ENCODE data around the gene GPR26. TPM values are rescaled to one million over a fixed set of nuclear protein-coding genes. Genes with fewer than 3 reads are reported as not detected.

The GPR26 gene
- polyA plus RNA-seq, 1 of the 3 experiments (the other 2 are of a cell fraction): not detected

- CTCF ChIA-PET: no interaction called here
Observed at GRCh38 chr10:123682477-123682876, 16.3 kb downstream of the GPR26 start.

More at GRCh38 chr10:123682477-123682876, 16.3 kb downstream of the GPR26 start:
- 57% methylated on average over 2 of the region's 2 CpGs for WGBS (ENCODE audit: low lambda C conversion rate)
- no peak overlapping the region for H3K9ac ChIP-seq
- no peaks in the 10 kb centered on the region for H3F3A ChIP-seq (replicated peaks; ENCODE audit: insufficient read depth)
- no peaks in the 10 kb centered on the region for H3K36me3 ChIP-seq (replicated peaks in 1 of 2; ENCODE audit: control insufficient read depth in 1 of 2, insufficient read depth in 2 of 2, low read length in 1 of 2)
- no peaks in the 10 kb centered on the region for H3K9me2 ChIP-seq
- no peaks in the 10 kb centered on the region for H4K20me1 ChIP-seq (ENCODE audit: insufficient read depth)
- POLR2A ChIA-PET: no interaction called here
- H3K27ac ChIP-seq (ENCODE audit: low read depth in 2 of 2, low read length in 1 of 2): no peak overlapping the region
- no peaks in the 10 kb centered on the region; a peak in 1 of 4 replicates for H3K4me1 ChIP-seq (ENCODE audit: control insufficient read depth in 1 of 2, insufficient read depth in 2 of 2, low read depth in 1 of 2, low read length in 1 of 2)
- H3K9me3 ChIP-seq: no peaks in the 10 kb centered on the region
- H3K79me2 ChIP-seq (ENCODE audit: insufficient read depth): no peaks in the 10 kb centered on the region
- no peak overlapping the region for H3K4me2 ChIP-seq
- H2AFZ ChIP-seq (ENCODE audit: low read depth): no peak overlapping the region
- TF ChIP-seq FOSL2 (IDR thresholded peaks at IDR 0.05; ENCODE audit: borderline replicate concordance, low read depth) (no peak), ELF1 (IDR thresholded peaks at IDR 0.05) (no peak), TEAD4 (IDR thresholded peaks at IDR 0.05; ENCODE audit: borderline replicate concordance, insufficient read depth) (no peak), RXRA (IDR thresholded peaks at IDR 0.05; ENCODE audit: borderline replicate concordance, low read depth) (no peak), EP300 (IDR thresholded peaks at IDR 0.05; ENCODE audit: borderline replicate concordance in 1 of 2, low read depth in 1 of 2, low read length in 1 of 2) (no peak), MXI1 (IDR thresholded peaks at IDR 0.05; ENCODE audit: low read depth, low read length) (no peak), TCF12 (IDR thresholded peaks at IDR 0.05) (no peak), PBX3 (IDR thresholded peaks at IDR 0.05) (no peak), FOXJ3 (CRISPR knock-in tag; IDR thresholded peaks at IDR 0.05) (no peak), TAF1 (IDR thresholded peaks at IDR 0.05; ENCODE audit: borderline replicate concordance, low read depth, low read length) (no peak), RCOR1 (IDR thresholded peaks at IDR 0.05; ENCODE audit: low read length) (no peak), CHD2 (IDR thresholded peaks at IDR 0.05; ENCODE audit: low read length, partially characterized antibody) (no peak), MEF2A (IDR thresholded peaks at IDR 0.05; ENCODE audit: borderline replicate concordance, low read depth) (no peak), CTCF (IDR thresholded peaks at IDR 0.05) (no peak), SMC3 (IDR thresholded peaks at IDR 0.05; ENCODE audit: low read depth, low read length) (no peak), NFIC (IDR thresholded peaks at IDR 0.05; ENCODE audit: borderline replicate concordance) (no peak)
- TF ChIP-seq, protein P1, sequence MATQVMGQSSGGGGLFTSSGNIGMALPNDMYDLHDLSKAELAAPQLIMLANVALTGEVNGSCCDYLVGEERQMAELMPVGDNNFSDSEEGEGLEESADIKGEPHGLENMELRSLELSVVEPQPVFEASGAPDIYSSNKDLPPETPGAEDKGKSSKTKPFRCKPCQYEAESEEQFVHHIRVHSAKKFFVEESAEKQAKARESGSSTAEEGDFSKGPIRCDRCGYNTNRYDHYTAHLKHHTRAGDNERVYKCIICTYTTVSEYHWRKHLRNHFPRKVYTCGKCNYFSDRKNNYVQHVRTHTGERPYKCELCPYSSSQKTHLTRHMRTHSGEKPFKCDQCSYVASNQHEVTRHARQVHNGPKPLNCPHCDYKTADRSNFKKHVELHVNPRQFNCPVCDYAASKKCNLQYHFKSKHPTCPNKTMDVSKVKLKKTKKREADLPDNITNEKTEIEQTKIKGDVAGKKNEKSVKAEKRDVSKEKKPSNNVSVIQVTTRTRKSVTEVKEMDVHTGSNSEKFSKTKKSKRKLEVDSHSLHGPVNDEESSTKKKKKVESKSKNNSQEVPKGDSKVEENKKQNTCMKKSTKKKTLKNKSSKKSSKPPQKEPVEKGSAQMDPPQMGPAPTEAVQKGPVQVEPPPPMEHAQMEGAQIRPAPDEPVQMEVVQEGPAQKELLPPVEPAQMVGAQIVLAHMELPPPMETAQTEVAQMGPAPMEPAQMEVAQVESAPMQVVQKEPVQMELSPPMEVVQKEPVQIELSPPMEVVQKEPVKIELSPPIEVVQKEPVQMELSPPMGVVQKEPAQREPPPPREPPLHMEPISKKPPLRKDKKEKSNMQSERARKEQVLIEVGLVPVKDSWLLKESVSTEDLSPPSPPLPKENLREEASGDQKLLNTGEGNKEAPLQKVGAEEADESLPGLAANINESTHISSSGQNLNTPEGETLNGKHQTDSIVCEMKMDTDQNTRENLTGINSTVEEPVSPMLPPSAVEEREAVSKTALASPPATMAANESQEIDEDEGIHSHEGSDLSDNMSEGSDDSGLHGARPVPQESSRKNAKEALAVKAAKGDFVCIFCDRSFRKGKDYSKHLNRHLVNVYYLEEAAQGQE (IDR thresholded peaks at IDR 0.05; ENCODE audit: low read depth, low read length): no peak
- no peak for DNase-seq
- H3K27me3 ChIP-seq (ENCODE audit: insufficient read depth): no peaks in the 10 kb centered on the region
- H3K4me3 ChIP-seq (ENCODE audit: low read depth in 2 of 2, low read length in 1 of 2): no peak overlapping the region
